DOHH2 (cell line): ENCODE measurements around the gene CASP14.

Source experiments
- CTCF ChIP-seq: fragments of 200-600 bp; sonication (generic); IDR thresholded peaks from one replicate; pipeline ENCODE4 v1.5.1; 2014; ENCODE audit warnings: antibody characterized with exemption, mild to moderate bottlenecking, low read depth, low read length; ENCODE audit not compliant: poor library complexity, severe bottlenecking
- EZH2phosphoT487 ChIP-seq: fragments of 200-600 bp; sonication (generic); IDR thresholded peaks from 2 replicates; pipeline ENCODE4 v1.6.1; 2017; ENCODE audit warnings: borderline replicate concordance, mild to moderate bottlenecking, antibody characterized with exemption, low read length, moderate library complexity, mixed read lengths

GRCh38 chr19:15062036-15062435, 12.8 kb downstream of the CASP14 start:
- TF ChIP-seq CTCF (no peak), EZH2phosphoT487 (no peak)
